RPMI7951 (cell line): ENCODE results near the gene OR5A2. TPM values are rescaled to one million over a fixed set of nuclear protein-coding genes. Genes with fewer than 3 reads are reported as not detected.
"Not testable (repeated sequence)": the region's sequence is repeated elsewhere in the genome, so short reads cannot be mapped to it uniquely, and the experiment has no call there.

Source experiments
- DNase-seq: peaks from one replicate; pipeline ENCODE4 v3.0.0-alpha.2; 2012; ENCODE audit warnings: low read depth
- total RNA-seq: library from RNA; depleted of rRNA; stranded (reverse); fragments of >200 nt; shearing (Covaris generic); gene quantifications from 2 replicates; pipeline ENCODE4 v1.2.3, GENCODE V29; 2014; rRNA removed

Gene OR5A2, protein sequence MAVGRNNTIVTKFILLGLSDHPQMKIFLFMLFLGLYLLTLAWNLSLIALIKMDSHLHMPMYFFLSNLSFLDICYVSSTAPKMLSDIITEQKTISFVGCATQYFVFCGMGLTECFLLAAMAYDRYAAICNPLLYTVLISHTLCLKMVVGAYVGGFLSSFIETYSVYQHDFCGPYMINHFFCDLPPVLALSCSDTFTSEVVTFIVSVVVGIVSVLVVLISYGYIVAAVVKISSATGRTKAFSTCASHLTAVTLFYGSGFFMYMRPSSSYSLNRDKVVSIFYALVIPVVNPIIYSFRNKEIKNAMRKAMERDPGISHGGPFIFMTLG
- not detected in 2 replicates for total RNA-seq

DNA sequence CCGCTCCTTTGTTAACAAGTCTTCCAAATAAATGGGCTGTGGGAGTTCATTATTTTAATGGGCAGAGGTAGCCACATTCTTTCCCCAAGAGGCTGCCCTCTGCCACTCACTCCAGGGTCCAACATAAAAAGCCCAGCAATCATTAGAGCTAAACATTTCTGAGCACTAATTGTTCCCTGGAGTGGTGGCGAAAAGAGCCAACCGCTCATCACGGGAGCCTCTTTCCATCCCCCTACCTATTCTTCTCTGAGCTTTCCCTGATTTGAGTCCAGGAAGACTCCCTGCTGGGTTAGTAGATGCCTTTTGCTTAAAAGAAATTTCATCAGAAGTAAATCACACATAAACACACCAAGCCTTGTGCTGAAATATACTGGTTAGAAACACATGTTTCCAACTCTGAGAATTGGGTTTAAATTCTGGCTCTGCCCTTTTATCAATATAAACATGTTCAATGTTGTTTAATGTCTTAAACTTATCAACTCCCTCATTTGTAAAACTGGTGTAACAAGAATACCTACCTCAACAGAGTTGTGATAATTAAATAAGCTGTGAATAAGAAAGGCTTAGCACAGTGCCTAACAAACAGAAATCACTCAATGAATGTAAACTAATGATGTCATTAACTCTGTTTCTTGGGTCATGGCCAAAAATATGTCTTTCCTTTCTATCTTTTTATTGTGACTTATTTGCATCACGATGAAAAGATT lies at the start of gene OR5A2:
Gene OR5A2, minus strand, starts transcription at position 53 of the 707 bp plus-strand sequence. CDS start 3,460 bp downstream, outside the sequence.
- DNase-seq: no peak

DNA sequence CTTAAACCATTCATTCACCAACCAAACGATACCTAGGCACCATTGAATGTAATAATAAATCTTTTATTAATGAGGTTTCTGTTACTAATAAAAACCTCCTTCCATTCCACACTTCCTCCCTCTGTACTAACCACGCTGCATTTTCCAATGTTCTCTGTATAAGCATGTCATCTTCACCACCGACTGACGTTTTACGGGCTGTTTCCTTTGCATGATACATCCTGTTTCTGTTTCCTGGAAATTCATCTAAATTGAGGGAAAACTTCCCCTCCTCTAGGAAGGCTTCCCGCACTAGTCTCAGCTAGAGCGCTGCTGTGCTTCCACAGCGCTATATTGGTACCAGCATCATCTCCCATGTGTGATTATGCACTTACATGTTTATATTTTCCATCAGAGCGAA lies 49.0 kb upstream of the OR5A2 start:
- DNase-seq: no peak

DNA sequence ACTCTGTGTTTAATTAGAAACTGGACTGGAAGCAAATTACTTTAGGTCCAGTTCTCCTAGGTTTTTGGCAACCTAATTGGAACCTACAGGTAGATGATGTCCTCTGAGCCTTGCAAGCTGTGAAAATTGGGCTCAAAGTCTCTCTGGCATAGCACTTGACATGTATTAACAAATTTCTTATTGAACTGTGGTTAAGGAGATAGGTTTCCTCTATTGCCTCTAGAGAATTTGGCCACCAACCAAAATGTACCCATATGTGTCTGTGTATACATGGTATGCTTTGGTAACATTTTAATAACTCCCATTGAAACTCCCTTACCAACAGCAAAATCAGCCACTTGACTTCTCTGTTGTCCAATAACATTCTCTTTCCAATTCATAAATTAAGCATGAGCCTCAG lies 46.8 kb upstream of the OR5A2 start, which contains the start of gene OR4D10:
Gene OR4D10, plus strand, starts transcription at position 301 of the 400 bp plus-strand sequence. CDS start 4,115 bp downstream, outside the sequence.
- DNase-seq: no peak

DNA sequence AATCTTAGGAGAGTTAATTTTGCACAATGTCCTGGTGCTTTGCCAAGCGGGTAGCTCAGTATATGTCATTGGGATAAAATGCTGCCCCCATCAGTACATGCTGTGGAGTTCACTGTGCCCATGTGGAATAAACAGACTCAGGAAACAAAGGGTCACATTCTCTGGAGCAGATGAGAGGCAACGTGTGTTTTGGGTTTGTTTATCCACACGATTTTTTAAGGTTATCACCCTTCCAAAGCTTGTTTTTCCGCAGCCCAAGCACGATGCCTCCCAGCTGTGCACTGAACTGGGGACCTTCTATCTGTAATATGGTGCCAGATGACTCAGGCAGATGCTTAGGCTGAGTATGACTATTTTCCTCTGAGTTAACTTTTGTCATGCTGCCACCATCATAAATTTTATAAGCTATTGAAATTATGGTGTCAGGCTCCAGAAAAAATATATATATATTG lies 37.0 kb upstream of the OR5A2 start:
- peak; percentile 19 for DNase-seq

DNA sequence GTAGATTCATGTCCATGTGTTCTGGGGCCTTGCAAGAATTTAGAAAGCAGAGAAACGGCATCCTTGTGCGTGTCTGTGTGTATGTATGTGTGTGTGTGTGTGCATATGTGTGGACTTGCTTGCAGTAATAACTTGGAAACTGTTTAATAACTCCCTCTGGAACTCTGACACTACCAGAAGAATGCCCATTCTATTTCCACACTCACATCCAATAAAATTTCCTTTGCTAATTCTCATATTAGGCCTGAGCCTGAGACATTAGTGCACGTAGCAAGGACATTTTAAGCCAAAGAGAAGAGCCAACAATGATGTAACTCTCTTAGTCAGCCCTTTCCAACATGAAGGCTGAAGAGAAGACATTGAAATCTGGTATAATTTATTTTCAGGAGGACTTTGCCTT lies 33.7 kb upstream of the OR5A2 start:
- DNase-seq: no peak

DNA sequence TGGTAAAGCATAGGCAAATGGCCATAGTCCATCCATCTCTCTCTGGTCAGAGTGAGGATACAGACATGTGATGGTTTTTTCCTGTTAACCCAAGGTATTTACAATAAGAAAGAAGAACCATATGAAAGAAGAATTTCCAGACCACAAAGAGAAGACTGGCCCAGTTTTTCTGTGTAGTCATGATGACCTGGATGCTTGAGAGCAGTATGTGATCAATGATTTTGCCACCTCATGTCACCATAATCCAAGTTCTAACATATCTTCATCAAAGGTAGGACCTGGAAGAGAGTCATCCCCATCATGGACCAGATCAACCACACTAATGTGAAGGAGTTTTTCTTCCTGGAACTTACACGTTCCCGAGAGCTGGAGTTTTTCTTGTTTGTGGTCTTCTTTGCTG lies 30.4 kb upstream of the OR5A2 start, which contains the start of gene OR4D6:
Gene OR4D6, plus strand, starts transcription at position 301 of the 400 bp plus-strand sequence. Its CDS starts 0 bp downstream, at position 301.
- no peak for DNase-seq

DNA sequence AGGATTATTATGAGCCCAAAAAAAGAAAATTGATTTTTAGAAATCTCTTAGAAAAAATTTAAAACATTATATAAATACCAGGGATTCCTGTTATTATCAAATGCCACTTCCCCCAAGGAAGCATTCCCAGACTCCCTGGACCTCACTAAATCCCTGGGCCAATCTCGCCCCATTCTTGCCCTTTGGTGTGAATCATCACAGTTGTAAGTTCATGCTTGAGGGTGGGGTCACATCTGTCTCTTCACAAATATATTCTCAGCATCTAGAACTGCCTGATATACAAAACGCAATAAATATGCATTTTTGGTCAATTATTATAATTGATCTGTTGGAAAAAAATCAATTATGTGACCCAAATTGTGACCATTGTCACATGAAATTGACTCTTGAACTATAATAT lies 22.3 kb upstream of the OR5A2 start:
- no peak for DNase-seq

DNA sequence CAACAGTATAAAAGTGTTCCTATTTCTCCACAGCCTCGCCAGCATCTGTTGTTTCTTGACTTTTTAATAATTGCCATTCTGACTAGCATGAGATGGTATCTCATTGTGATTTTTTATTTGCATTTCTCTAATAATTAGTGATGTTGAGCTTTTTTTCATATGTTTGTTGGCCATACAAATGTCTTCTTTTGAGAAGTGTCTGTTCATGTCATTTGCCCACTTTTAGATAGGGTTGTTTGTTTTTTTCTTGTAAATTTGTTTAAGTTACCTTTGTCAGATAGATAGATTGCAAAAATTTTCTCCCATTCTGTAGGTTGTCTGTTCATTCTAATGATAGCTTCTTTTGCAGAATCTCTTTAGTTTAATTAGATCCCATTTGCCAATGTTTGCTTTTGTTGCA lies 19.4 kb upstream of the OR5A2 start:
- not testable (repeated sequence) for DNase-seq

DNA sequence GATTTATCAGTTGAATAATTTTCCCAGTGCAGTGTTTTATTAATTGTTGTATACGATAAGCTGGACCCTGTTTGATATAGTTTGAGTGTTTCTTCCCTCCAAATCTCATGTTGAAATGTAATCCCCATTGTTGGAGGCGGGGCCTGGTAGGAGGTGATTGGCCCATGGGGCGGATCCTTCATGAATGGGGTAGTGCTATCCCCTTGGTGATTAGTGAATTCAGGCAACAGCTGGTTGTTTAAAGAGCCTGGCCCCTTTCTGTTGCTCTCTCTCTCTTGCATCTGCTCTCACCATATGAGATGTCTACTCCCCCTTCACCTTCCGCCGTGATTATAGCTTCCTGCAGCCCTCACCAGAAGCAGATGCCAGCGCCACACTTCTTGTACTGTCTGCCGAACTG lies 11.6 kb upstream of the OR5A2 start:
- DNase-seq: no peak

DNA sequence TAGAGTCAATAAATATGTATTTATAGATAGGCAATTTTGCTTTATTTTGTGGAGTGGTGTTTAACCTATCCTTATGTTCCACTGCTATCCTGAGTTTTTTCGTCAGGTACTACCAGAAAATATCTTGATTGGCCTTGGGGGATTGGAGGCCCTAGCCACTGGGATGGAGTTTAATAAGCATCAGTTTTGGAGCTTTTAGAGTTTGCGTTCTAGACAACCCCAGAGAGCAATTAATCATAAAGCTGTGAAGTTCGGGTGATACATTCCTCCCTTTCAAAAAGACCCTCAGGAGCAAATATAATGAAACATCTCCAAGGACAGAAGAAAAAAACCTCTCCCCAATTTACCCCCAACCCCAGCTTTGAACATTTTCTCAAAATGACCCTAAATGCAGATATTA lies 10.0 kb upstream of the OR5A2 start, which contains the start of gene OR5A1:
Gene OR5A1, plus strand, starts transcription at position 301 of the 400 bp plus-strand sequence. CDS start 6,700 bp downstream, outside the sequence.
- DNase-seq: no peak

DNA sequence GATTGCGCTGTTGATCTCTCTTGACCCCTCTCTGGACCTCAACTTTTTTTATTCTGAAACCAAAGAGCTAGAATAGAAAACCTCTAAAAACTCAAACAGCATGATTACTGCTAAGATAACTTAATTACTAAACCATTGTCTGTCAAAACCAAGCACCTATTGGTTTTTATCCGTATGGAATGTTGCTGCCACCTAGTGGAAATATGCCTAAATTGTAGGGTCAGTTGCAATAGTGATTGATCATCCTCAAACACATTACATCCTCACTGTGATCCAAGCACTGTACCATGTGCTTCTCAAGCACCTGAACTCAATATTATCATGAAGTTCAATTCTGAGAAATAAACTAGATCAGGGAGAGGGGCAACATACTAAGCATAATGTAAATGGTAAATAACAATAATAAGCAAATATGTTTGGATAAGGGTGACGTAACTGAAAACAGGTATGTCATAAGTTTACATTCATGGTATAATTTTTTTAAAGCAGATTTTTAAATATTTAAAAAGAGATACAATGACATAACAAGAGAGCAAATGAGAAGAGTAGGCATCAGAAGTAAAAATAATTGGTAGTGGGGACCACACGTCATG lies 3.8 kb upstream of the OR5A2 start:
- DNase-seq: peak; percentile 52

DNA sequence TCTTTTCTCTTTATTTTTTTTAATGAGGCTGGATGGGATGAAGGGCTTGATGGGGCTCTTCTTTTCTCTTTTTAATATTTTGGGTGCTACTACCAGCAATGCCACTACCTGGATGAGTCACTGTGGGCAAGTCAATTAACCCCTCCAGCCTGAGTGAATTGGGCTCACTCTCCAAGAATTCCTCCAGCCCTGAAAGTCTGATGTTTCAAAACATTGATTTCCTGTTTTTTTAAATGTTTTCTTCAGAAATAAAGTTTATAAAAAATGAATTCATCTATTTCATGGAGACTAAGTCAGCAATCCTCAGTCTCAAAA lies 812 bp upstream of the OR5A2 start:
- no peak for DNase-seq

DNA sequence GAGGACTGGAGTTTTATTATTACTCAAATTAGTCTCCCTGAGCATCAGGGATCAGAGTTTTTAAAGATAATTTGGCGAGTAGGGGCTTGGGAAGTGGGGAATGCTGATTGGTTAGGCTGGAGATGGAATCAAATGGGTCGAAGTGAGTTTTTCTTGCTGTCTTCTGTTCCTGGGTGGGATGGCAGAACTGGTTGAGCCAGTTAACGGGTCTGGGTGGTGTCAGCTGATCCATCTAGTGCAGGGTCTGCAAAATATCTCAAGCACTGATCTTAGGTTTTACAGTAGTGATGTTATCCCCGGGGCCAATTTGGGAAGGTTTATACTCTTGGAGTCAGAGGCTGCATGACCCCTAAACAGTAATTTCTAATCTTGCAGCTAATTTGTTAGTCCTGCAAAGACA lies 1.1 kb downstream of the OR5A2 start:
- DNase-seq: no peak

DNA sequence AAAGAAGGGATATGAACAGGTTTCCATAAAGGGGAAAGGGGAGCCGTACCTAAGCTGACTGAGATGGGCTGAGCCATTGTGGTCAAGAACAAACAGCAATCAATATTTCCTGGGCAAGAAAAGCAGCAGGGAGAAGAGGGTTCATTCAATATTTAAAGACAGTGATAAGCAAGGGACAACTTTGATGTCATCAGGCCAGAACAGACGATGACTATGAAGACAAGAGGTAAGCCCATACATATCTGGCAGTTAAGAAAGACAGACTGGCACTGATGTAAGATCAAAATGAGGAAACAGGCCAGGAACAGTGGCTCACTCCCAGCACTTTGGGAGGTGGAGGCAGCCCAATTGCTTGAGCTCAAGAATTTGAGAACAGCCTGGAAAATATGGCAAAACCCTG lies 2.4 kb downstream of the OR5A2 start:
- DNase-seq: no peak

DNA sequence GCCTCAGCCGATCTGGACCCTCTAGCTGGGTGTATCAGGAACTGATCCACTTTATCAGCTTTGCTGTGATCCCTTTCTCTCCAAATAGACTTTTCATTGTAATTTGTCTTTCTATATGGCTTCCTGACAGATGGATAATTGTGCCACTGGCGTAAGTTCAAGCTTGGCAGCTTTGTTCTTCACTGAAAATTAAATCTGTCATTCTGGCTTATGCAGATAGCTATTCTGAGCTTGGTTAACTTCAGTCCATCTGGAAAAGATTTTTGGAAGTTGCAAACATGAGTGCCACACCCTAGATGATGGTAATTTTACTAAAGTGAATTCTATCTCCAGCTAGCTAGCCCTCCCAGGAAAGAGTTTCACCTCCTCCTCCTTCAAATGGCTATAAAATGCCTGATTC lies 8.1 kb downstream of the OR5A2 start:
- no peak for DNase-seq

DNA sequence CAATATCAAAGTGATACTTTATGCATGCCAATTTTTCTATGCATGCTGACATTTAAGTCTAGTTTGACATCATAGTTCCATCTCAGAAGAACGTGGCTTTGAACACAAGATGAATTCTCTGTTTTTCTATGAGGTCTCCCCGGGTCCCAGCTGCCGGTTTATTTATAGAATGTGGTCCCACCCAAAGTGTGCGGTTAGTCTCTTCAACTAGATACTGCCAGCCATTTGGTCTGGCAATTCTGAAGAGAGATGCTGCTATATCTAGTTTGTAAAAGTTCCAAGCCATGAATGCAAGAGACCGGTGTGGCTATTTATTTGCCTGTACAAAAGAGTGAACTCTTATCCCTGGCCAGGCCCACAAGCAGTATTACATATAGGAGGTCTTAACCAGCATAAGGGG lies 9.2 kb downstream of the OR5A2 start:
- DNase-seq: no peak

DNA sequence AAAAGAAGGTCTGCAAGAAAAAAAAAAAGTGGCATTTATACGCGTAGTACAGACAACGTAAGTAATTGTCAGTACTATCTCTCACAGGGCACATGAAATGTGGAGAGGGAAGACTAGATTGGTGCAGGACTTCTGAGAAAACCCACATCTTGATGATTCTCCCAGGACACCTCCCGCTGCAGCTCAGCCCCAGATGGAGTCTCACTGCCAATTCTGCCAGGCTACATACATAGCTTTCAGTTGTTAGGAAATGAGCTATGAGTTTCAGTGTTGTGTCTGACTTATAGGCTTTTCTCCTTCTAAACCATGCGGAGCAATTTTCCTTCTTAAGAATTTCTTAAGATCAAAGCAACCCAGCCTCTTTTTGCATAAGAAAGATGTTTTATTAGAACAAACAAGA lies 9.6 kb downstream of the OR5A2 start:
- DNase-seq: no peak

DNA sequence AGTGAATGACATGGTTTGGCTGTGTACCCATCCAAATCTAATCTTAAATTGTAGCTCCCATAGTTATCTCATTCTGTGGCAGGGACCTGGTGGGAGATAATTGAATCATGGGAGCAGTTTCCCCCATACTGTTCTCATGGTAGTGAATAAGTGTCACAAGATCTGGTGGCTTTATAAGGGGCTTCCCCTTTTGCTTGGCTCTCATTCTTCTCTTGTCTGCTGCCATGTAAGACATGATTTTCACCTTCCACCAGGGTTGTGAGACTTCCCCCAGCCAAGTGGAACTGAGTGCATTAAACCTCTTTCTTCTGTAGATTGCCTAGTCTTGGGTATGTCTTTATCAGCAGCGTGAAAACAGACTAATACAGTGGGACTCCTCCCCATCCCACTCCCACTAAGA lies 11.1 kb downstream of the OR5A2 start:
- no peak for DNase-seq

DNA sequence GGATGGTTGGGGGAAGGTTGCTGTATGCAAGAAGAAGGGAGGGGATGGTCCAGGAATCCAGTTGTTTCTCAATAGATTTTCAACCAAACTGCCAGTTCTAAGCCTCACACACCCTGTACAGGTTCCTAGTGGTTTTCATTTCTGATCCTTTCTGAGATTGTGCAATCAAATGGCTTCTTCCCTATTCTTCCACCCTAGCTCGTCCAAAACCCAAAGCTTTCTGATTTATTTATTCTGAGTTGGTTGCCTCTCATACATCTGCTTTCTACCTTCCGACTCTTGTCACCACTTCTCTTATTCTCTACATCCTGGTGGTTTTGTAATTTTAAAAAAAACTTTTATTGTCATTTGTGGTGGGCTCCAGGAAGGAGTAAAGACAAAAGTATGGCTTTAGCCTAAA lies 12.6 kb downstream of the OR5A2 start:
- DNase-seq: no peak

DNA sequence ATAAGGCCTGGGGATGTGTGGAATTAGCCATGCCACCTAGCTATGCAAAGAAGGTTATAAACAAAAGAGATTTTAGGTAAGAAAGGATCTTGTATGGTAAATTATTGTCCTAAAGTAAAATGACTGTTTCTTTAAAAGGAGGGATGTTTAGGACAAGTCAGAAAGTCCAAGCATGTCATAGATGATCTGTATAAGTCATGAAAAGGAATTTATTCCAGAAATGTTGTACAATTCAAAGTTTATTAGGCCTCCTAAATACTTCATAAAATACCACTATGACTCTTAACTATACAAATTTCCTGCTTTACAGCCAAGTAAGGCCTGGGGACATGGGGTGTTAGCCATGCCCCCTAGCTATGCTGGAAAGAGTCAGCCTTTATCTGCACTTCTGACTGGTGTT lies 22.7 kb downstream of the OR5A2 start:
- no peak for DNase-seq

DNA sequence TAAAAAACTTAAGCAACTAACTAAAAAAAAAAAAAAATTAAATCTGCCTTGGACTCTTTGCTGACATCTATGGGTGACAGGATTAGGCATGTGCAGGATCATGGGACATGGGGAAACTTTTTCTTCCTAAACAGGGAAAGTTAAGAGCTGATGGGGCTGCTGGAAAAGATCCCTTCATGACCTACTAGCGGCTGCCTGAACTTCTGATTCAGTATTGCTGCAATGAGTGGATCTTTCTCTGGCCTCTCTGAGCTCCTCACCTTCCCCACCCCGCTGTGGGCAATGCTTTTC lies 25.0 kb downstream of the OR5A2 start:
- DNase-seq: no peak

DNA sequence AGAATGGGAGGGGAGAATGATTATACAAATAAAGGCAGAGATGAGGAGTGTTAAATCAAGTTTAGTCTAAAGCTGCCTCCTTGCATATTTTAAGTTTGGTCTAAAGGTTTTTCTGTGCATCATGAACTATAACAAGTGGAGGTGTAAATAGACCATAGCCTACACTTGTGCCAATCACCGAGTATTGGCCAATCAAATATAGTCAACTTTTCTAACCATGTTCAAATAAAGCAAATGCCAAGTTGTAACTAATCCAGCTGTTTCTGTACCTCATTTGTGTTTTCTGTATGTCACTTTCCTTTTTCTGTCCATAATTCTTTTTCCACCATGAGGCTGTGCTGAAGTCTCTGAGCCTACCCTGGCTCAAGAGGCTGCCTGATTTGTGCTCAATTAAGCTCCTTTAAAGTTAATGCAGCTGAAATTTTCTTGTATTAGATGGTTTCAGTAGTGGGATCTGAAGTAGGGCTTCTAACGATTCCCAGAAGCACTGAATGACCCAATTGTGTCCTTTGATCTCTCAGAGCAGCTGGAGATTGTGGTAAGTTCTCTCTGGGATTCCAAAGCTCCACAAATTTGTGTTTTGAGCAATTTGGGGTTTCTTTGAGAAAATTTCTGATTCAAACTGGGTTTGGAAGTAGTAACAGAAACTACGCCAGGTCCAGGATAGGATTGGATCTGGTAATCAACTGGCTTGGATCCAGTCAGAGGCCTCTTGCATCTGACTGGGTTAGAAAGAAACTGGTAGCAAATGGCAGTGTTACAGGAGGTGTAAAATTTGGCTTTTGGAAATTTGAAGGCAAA lies 25.6 kb downstream of the OR5A2 start:
- no peak for DNase-seq
